SK-N-SH (cell line): ENCODE measurements around the gene GPR146. TPM values are rescaled to one million over a fixed set of nuclear protein-coding genes. Genes with fewer than 3 reads are reported as not detected.

Source experiments
- CTCF ChIA-PET: fragments of 300-600, 350-600 bp; formaldehyde crosslinking; extraction: SDS; loops from one replicate; lab custom pipeline; 2021; lab: Yijun Ruan, JAX
- POLR2A ChIA-PET: fragments of 350-600 bp; sonication (Branson Sonifier 250); formaldehyde crosslinking; extraction: SDS; loops from one replicate; lab custom pipeline; 2020; ENCODE audit warnings: antibody characterized with exemption, inconsistent platforms; lab: Yijun Ruan, JAX
- DNase-seq: peaks from one replicate; pipeline ENCODE4 v3.0.0; 2012
- H2AFZ ChIP-seq: fragments of 200-600 bp; sonication (generic); 2 replicates; pipeline ENCODE4 v1.8.1; 2016; ENCODE audit warnings: antibody characterized with exemption, mild to moderate bottlenecking, low read depth
- H3F3A ChIP-seq: fragments of 200-600 bp; sonication (generic); replicated peaks from 2 replicates; pipeline ENCODE3; 2016; ENCODE audit warnings: antibody characterized with exemption, mild to moderate bottlenecking; ENCODE audit not compliant: insufficient read depth
- H3K27ac ChIP-seq, 2 experiments: fragments of 200-500 bp in 1 of 2; fragments of 200-600 bp in 1 of 2; sonication (Bioruptor generic) in 1 of 2; sonication (generic), shearing (Covaris generic) in 1 of 2; 2 replicates each; pipeline versions ENCODE4 v1.5.1 to v1.6.1; 2014 to 2016; ENCODE audit warnings: low read depth in 2 of 2, inconsistent platforms in 1 of 2, low read length in 1 of 2, mild to moderate bottlenecking in 1 of 2, mixed read lengths in 1 of 2
- H3K27me3 ChIP-seq: fragments of 200-600 bp; sonication (generic), shearing (Covaris generic); 2 replicates; pipeline ENCODE4 v1.6.1; 2016; ENCODE audit warnings: mixed run types; ENCODE audit not compliant: insufficient read depth
- H3K36me3 ChIP-seq, 2 experiments: fragments of 200-500 bp in 1 of 2; fragments of 200-600 bp in 1 of 2; sonication (Bioruptor generic) in 1 of 2; sonication (generic) in 1 of 2; replicated peaks in 1 of 2; 2 replicates each; pipeline versions ENCODE3 to v1.5.1; 2014 to 2016; ENCODE audit warnings: low read length in 1 of 2, mild to moderate bottlenecking in 1 of 2; ENCODE audit not compliant: insufficient read depth in 2 of 2, control insufficient read depth in 1 of 2
- H3K4me1 ChIP-seq, 2 experiments: fragments of 200-500 bp in 1 of 2; fragments of 200-600 bp in 1 of 2; sonication (Bioruptor generic) in 1 of 2; sonication (generic), shearing (Covaris generic) in 1 of 2; 2 replicates each; pipeline versions ENCODE4 v1.5.1 to v1.6.1; 2014 to 2016; ENCODE audit warnings: low read depth in 1 of 2, low read length in 1 of 2, mixed run types in 1 of 2; ENCODE audit not compliant: insufficient read depth in 2 of 2, control insufficient read depth in 1 of 2
- H3K4me2 ChIP-seq: fragments of 200-600 bp; sonication (generic), shearing (Covaris generic); 2 replicates; pipeline ENCODE4 v1.6.1; 2017; ENCODE audit warnings: mixed run types
- H3K4me3 ChIP-seq, 2 experiments: fragments of 200-500 bp in 1 of 2; fragments of 200-600 bp in 1 of 2; sonication (Bioruptor generic) in 1 of 2; sonication (generic), shearing (Covaris generic) in 1 of 2; 2 replicates each; pipeline versions ENCODE4 v1.5.1 to v1.8.1; 2014 to 2016; ENCODE audit warnings: low read depth in 2 of 2, inconsistent platforms in 1 of 2, low read length in 1 of 2, mild to moderate bottlenecking in 1 of 2, mixed read lengths in 1 of 2, moderate library complexity in 1 of 2
- H3K79me2 ChIP-seq: fragments of 200-600 bp; sonication (generic); 2 replicates; pipeline ENCODE4 v1.8.1; 2017; ENCODE audit warnings: mild to moderate bottlenecking; ENCODE audit not compliant: insufficient read depth
- H3K9ac ChIP-seq: fragments of 200-600 bp; sonication (generic); 2 replicates; pipeline ENCODE4 v1.6.1; 2017; ENCODE audit warnings: mixed run types
- H3K9me2 ChIP-seq: fragments of 200-600 bp; sonication (generic); 2 replicates; pipeline ENCODE4 v1.6.1; 2017; ENCODE audit warnings: mixed run types
- H3K9me3 ChIP-seq: fragments of 200-600 bp; sonication (generic); 2 replicates; pipeline ENCODE4 v1.6.1; 2017; ENCODE audit warnings: mixed run types, mild to moderate bottlenecking, moderate library complexity
- H4K20me1 ChIP-seq: fragments of 200-600 bp; sonication (generic); 2 replicates; pipeline ENCODE4 v1.6.1; 2017; ENCODE audit warnings: mild to moderate bottlenecking, mixed run types; ENCODE audit not compliant: insufficient read depth
- ELF1 ChIP-seq: IDR thresholded peaks from 2 replicates; pipeline ENCODE4 v1.4.0; 2012
- EZH2phosphoT487 ChIP-seq: fragments of 200-600 bp; sonication (generic); IDR thresholded peaks from 2 replicates; pipeline ENCODE4 v1.6.1; 2017; ENCODE audit warnings: low read depth, mixed run types, mild to moderate bottlenecking, antibody characterized with exemption, moderate library complexity, borderline replicate concordance
- FOXJ3 ChIP-seq: sonication (generic); formaldehyde crosslinking; IDR thresholded peaks from 2 replicates; pipeline ENCODE4 v1.5.1; 2020; ENCODE audit warnings: mild to moderate bottlenecking, missing genetic modification reagents
- FOXM1 ChIP-seq: IDR thresholded peaks from 2 replicates; pipeline ENCODE4 v1.4.0; 2012; ENCODE audit warnings: low read depth, mild to moderate bottlenecking
- MXI1 ChIP-seq: IDR thresholded peaks from 2 replicates; pipeline ENCODE4 v1.6.1; 2012; ENCODE audit warnings: mild to moderate bottlenecking, low read depth, low read length, improper control_type of control experiment
- RAD21 ChIP-seq: IDR thresholded peaks from 2 replicates; pipeline ENCODE4 v1.6.1; 2012; ENCODE audit warnings: mild to moderate bottlenecking, low read length
- RCOR1 ChIP-seq: fragments of 150-350 bp; IDR thresholded peaks from 2 replicates; pipeline ENCODE4 v1.6.1; 2017; ENCODE audit warnings: antibody characterized with exemption, low read length
- SMC3 ChIP-seq: IDR thresholded peaks from 2 replicates; pipeline ENCODE4 v1.6.1; 2012; ENCODE audit warnings: low read depth, low read length, improper control_type of control experiment
- YY1 ChIP-seq: IDR thresholded peaks from 2 replicates; pipeline ENCODE4 v1.4.0; 2012; ENCODE audit warnings: low read depth, mild to moderate bottlenecking
- WGBS: methylation state at CpG from one replicate; pipeline ENCODE4 v1.1.6; 2017; ENCODE audit warnings: low lambda C conversion rate; 5-methylcytosine and 5-hydroxymethylcytosine counted together
- polyA plus RNA-seq, 3 experiments: library from polyadenylated mRNA; depleted of rRNA; stranded (reverse); fragments of >200 nt; gene quantifications; 2 replicates each; pipeline ENCODE4 v1.2.3, GENCODE V29; 2012
- TF ChIP-seq, protein P1 (sequence below): fragments of 200-600 bp; sonication (generic); IDR thresholded peaks from 2 replicates; pipeline ENCODE4 v1.6.1; 2017; ENCODE audit warnings: antibody characterized with exemption, mild to moderate bottlenecking, moderate library complexity
- TF ChIP-seq, protein P2 (sequence below): fragments of 150-350 bp; IDR thresholded peaks from 2 replicates; pipeline ENCODE4 v1.6.1; 2016; ENCODE audit warnings: mild to moderate bottlenecking, low read depth, low read length
- TF ChIP-seq, protein P3 (sequence below): IDR thresholded peaks from 2 replicates; pipeline ENCODE4; 2012

Gene GPR146
- polyA plus RNA-seq, 1 of the 3 experiments (the other 2 are of a cell fraction), result 1.4 TPM

DNA sequence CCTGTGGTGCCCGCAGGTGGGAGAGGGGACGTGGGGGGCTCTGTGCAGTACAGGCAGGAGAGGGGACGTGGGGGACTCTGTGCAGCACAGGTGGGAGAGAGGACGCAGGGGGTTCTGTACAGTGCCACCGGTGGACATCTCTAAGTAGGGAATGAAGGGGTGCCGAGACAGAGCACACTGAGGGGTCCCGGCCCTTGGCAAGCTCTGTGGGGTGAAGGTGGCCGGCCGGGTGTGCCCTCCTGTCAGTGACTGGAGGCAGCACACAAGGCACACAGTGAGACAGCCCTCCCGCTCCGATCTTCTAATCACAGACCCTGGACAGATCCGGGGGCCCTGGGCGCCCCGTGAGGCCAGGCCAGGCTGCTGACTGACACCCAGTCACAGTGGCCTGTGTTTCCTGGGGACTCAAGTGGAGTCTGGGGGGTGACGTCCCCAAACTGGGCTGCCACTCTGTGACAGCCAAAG is 11.2 kb downstream of the GPR146 start:
- no peaks in the 10 kb centered on the region for H3K79me2 ChIP-seq
- no peaks in the 10 kb centered on the region for H3K27me3 ChIP-seq
- no peak overlapping the region for H3K4me3 ChIP-seq
- H3K36me3 ChIP-seq, result peaks cover 0 to 3% of the 10 kb centered on the region in 2 experiments
- TF ChIP-seq ELF1 (no peak), SMC3 (no peak)
- peaks cover 0 to 38% of the 10 kb centered on the region in 2 experiments; a peak in 1 of 4 replicates for H3K4me1 ChIP-seq
- no peak for DNase-seq
- ChIA-PET CTCF (interaction anchor here (0.9 to 27.8 kb wide), 6 partner anchors 8 to 96 kb away, joined by 3 to 756 read pairs (median 15); partner anchors contain the start of gene GPR146), POLR2A (no interaction called here)
- WGBS, result 93% methylated on average over 9 of the region's 15 CpGs
- H3K4me2 ChIP-seq, result no peak overlapping the region
- H3K9me2 ChIP-seq, result no peaks in the 10 kb centered on the region
- no peak overlapping the region for H3K9ac ChIP-seq
- H4K20me1 ChIP-seq, result peaks cover 22% of the 10 kb centered on the region; the same call in 1 of the 2 replicates
- H3K27ac ChIP-seq, result peak overlapping the region in 1 of 2 experiments; percentile 56; a peak in 1 of 4 replicates
- no peaks in the 10 kb centered on the region for H3K9me3 ChIP-seq
- H3F3A ChIP-seq, result no peaks in the 10 kb centered on the region
- H2AFZ ChIP-seq, result no peak overlapping the region

DNA sequence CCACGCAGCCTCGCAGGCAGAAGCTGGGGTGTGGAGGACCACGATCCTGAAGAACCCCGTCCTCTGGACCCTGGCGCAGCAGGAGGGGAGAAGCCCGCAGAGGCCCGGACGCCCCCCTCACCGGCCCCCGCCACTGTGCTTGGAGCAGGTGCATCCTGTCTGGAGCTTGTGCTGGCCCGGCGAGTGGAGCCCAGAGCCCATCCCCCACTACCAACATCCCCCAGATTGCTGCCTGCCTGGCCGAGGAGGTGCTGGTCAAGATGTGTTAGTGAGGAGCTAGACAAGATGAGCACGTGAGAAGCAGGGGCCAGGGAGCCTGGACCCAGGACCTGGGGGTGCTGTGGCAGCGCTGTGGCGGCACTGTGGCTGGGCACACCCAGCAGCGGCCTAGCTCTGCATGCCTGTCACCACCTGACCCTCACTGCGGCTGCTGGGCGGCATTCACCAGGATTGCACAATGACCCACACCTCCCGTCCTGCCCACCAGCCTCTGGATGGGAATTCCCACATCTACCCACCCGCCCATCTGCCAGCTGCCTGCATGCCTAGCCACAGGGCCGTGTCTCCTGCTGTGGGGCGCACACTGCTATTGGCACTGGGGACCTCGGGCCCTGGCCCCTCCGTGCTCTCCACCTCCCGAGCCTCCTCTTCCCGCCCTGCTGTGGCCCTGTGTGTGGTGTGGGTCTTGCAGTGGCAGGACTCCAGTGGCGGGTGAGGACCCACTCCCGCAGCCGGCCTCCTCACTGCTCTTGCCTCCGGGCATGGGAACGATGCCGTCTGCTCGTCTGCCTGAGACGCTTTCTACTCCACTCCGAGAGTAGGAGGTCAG is 11.8 kb downstream of the GPR146 start:
- Histone ChIP-seq H3K27ac (no peak overlapping the region), H3K4me1 (peaks cover 0 to 38% of the 10 kb centered on the region in 2 experiments; a peak in 1 of 4 replicates), H3K9ac (no peak overlapping the region), H3K4me3 (no peak overlapping the region), H4K20me1 (peaks cover 19% of the 10 kb centered on the region; the same call in 1 of the 2 replicates), H3F3A (no peaks in the 10 kb centered on the region), H3K4me2 (no peak overlapping the region)
- ChIA-PET CTCF (interaction anchor here (0.9 to 27.8 kb wide), 7 partner anchors 9 to 96 kb away, joined by 3 to 756 read pairs (median 11); partner anchors contain the start of gene GPR146), POLR2A (no interaction called here)
- no peak for TF ChIP-seq EZH2phosphoT487
- no peak for TF ChIP-seq RAD21
- no peak for TF ChIP-seq FOXM1
- TF ChIP-seq MXI1, result no peak
- TF ChIP-seq, all 33 proteins: peak for 0
- no peaks in the 10 kb centered on the region for H3K9me2 ChIP-seq
- DNase-seq, result peak; percentile 72
- no peaks in the 10 kb centered on the region for H3K9me3 ChIP-seq
- no peaks in the 10 kb centered on the region for H3K27me3 ChIP-seq
- WGBS, result 90% methylated on average over 29 of the region's 36 CpGs
- H3K36me3 ChIP-seq, result peaks cover 0 to 3% of the 10 kb centered on the region in 2 experiments
- no peak overlapping the region for H2AFZ ChIP-seq
- H3K79me2 ChIP-seq, result no peaks in the 10 kb centered on the region; the same call in 1 of the 2 replicates

DNA sequence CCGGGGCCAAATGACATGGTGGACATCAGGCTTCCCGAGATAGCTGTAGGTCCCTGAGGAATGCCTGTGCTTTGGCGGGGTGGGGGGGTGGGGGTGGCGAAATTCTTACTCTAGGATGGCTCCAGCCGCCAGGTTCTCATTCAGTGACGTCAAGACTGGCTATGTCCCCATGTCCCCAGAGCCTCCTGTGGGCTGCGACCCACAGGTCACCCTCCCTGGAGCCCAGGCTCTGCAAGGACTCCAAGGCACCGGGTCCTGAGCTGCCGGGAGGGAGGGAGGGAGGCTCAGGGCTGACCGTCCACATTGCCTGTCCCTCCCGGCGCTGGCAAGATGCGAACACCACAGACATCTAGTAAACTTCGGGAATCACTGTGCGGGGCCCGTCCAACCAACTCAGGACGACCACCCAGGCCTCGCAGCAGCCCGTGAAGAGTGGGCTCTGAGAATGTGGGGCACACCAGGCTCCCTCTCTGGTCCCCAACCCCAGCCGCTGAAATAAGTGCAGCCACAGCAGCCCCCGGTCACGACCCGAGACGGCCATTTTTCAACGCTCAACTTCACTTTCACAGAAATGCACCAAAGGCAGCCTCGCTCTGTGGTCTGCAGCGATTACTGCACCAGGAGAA is 12.6 kb downstream of the GPR146 start:
- POLR2A ChIA-PET, result no interaction called here

More for the DNA sequence above, 12.6 kb downstream of the GPR146 start:
- Histone ChIP-seq H3K4me1 (peaks cover 0 to 38% of the 10 kb centered on the region in 2 experiments; a peak in 1 of 4 replicates), H3K27ac (no peak overlapping the region), H3K9ac (no peak overlapping the region), H3K9me3 (no peaks in the 10 kb centered on the region), H3K4me3 (no peak overlapping the region), H3K4me2 (no peak overlapping the region), H3K79me2 (no peaks in the 10 kb centered on the region; the same call in 1 of the 2 replicates), H4K20me1 (peaks cover 17% of the 10 kb centered on the region; the same call in 1 of the 2 replicates), H3F3A (no peaks in the 10 kb centered on the region), H3K27me3 (no peaks in the 10 kb centered on the region), H3K36me3 (peaks cover 0 to 3% of the 10 kb centered on the region in 2 experiments), H3K9me2 (no peaks in the 10 kb centered on the region), H2AFZ (no peak overlapping the region)
- TF ChIP-seq EZH2phosphoT487, result no peak
- no peak for TF ChIP-seq RCOR1
- TF ChIP-seq, protein P1, sequence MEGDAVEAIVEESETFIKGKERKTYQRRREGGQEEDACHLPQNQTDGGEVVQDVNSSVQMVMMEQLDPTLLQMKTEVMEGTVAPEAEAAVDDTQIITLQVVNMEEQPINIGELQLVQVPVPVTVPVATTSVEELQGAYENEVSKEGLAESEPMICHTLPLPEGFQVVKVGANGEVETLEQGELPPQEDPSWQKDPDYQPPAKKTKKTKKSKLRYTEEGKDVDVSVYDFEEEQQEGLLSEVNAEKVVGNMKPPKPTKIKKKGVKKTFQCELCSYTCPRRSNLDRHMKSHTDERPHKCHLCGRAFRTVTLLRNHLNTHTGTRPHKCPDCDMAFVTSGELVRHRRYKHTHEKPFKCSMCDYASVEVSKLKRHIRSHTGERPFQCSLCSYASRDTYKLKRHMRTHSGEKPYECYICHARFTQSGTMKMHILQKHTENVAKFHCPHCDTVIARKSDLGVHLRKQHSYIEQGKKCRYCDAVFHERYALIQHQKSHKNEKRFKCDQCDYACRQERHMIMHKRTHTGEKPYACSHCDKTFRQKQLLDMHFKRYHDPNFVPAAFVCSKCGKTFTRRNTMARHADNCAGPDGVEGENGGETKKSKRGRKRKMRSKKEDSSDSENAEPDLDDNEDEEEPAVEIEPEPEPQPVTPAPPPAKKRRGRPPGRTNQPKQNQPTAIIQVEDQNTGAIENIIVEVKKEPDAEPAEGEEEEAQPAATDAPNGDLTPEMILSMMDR, result no peak
- no peak for TF ChIP-seq SMC3
- TF ChIP-seq, protein P2, sequence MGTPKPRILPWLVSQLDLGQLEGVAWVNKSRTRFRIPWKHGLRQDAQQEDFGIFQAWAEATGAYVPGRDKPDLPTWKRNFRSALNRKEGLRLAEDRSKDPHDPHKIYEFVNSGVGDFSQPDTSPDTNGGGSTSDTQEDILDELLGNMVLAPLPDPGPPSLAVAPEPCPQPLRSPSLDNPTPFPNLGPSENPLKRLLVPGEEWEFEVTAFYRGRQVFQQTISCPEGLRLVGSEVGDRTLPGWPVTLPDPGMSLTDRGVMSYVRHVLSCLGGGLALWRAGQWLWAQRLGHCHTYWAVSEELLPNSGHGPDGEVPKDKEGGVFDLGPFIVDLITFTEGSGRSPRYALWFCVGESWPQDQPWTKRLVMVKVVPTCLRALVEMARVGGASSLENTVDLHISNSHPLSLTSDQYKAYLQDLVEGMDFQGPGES, result no peak
- no peak for TF ChIP-seq FOXJ3 (CRISPR knock-in tag)
- TF ChIP-seq, protein P3, sequence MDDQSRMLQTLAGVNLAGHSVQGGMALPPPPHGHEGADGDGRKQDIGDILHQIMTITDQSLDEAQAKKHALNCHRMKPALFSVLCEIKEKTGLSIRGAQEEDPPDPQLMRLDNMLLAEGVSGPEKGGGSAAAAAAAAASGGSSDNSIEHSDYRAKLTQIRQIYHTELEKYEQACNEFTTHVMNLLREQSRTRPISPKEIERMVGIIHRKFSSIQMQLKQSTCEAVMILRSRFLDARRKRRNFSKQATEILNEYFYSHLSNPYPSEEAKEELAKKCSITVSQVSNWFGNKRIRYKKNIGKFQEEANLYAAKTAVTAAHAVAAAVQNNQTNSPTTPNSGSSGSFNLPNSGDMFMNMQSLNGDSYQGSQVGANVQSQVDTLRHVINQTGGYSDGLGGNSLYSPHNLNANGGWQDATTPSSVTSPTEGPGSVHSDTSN, result no peak
- no peak for TF ChIP-seq YY1
- CTCF ChIA-PET, result interaction anchor here (1.5 to 27.8 kb wide), 4 partner anchors 10 to 95 kb away, joined by 3 to 756 read pairs (median 90); partner anchors contain the start of gene GPR146
- no peak for DNase-seq
- WGBS, result 91% methylated on average over 15 of the region's 27 CpGs
